SK-N-MC (cell line): ENCODE results near the gene TMEM184B.

ENCODE experiments used
- EZH2 ChIP-seq: fragments of 200-600 bp; sonication (generic); IDR thresholded peaks from one replicate; pipeline ENCODE4 v1.6.1; 2017; ENCODE audit warnings: antibody characterized with exemption
- POLR2AphosphoS5 ChIP-seq: IDR thresholded peaks from 2 replicates; pipeline ENCODE4 v1.6.1; 2012; ENCODE audit warnings: mild to moderate bottlenecking, low read depth, low read length, borderline replicate concordance

- TF ChIP-seq EZH2 (no peak), POLR2AphosphoS5 (peak; percentile 37; the same call in 1 of the 2 replicates)
These were observed 18.5 kb upstream of the TMEM184B start for GRCh38 chr22:38291201-38291777.
